Measurements from ENCODE around the gene LMAN2. TPM values are rescaled to one million over a fixed set of nuclear protein-coding genes. Genes with fewer than 3 reads are reported as not detected.

The LMAN2 gene
- total RNA-seq, 2 experiments from 2014 or later = 110 to 117 TPM

- CTCF ChIA-PET = interaction anchor here (1.4 kb wide), 1 partner anchor 119 kb away, joined by 3 read pairs; no protein-coding TSS in a partner anchor
- POLR2A ChIA-PET = no interaction called here
Observed at GRCh38 chr5:177338251-177339106, 13.0 kb downstream of the LMAN2 start.

GRCh38 chr5:177336603-177337494, 14.6 kb downstream of the LMAN2 start:
- POLR2A ChIA-PET = no interaction called here

GRCh38 chr5:177336112-177336511, 15.4 kb downstream of the LMAN2 start:
- ChIA-PET POLR2A (no interaction called here), CTCF (interaction anchor here (0.7 to 2.0 kb wide), 3 partner anchors 18 to 66 kb away, joined by 4 to 6 read pairs (median 4); no protein-coding TSS in a partner anchor)

More at GRCh38 chr5:177336603-177337494, 14.6 kb downstream of the LMAN2 start:
- CTCF ChIA-PET = interaction anchor here (0.7 to 2.0 kb wide), 3 partner anchors 19 to 66 kb away, joined by 4 to 6 read pairs (median 4); no protein-coding TSS in a partner anchor

GRCh38 chr5:177335701-177336065, 15.8 kb downstream of the LMAN2 start:
- ChIA-PET POLR2A (no interaction called here), CTCF (interaction anchor here (0.7 to 2.0 kb wide), 3 partner anchors 18 to 67 kb away, joined by 4 to 6 read pairs (median 4); no protein-coding TSS in a partner anchor)

GRCh38 chr5:177334781-177335700, 16.4 kb downstream of the LMAN2 start:
- CTCF ChIA-PET = interaction anchor here (1.7 to 2.0 kb wide), 2 partner anchors 17 to 35 kb away, joined by 4 to 6 read pairs; no protein-coding TSS in a partner anchor
- POLR2A ChIA-PET = no interaction called here

GRCh38 chr5:177334155-177334551, 17.3 kb downstream of the LMAN2 start:
- CTCF ChIA-PET = interaction anchor here (2.2 kb wide), 1 partner anchor 16 kb away, joined by 5 read pairs; no protein-coding TSS in a partner anchor
- POLR2A ChIA-PET = no interaction called here

GRCh38 chr5:177333420-177334154, 17.9 kb downstream of the LMAN2 start:
- POLR2A ChIA-PET = no interaction called here
- CTCF ChIA-PET = interaction anchor here (2.2 kb wide), 1 partner anchor 15 kb away, joined by 5 read pairs; no protein-coding TSS in a partner anchor

GRCh38 chr5:177332896-177333260, 18.6 kb downstream of the LMAN2 start:
- CTCF ChIA-PET = interaction anchor here (2.2 kb wide), 1 partner anchor 14 kb away, joined by 5 read pairs; no protein-coding TSS in a partner anchor
- POLR2A ChIA-PET = no interaction called here

GRCh38 chr5:177332031-177332895, 19.2 kb downstream of the LMAN2 start:
- ChIA-PET POLR2A (no interaction called here), CTCF (interaction anchor here (2.2 kb wide), 1 partner anchor 14 kb away, joined by 5 read pairs; no protein-coding TSS in a partner anchor)

- ChIA-PET POLR2A (no interaction called here), CTCF (no interaction called here)
Observed at GRCh38 chr5:177330991-177331842, 20.3 kb downstream of the LMAN2 start.

GRCh38 chr5:177329883-177330282, 21.6 kb downstream of the LMAN2 start:
- ChIA-PET CTCF (no interaction called here), POLR2A (no interaction called here)

GRCh38 chr5:177328545-177329231, 22.8 kb downstream of the LMAN2 start:
- ChIA-PET POLR2A (no interaction called here), CTCF (interaction anchor here (0.8 to 1.7 kb wide), 5 partner anchors 10 to 126 kb away, joined by 3 to 7 read pairs (median 5); no protein-coding TSS in a partner anchor)

GRCh38 chr5:177327539-177328522, 23.6 kb downstream of the LMAN2 start:
- ChIA-PET CTCF (interaction anchor here (0.8 to 1.7 kb wide), 10 partner anchors 9 to 128 kb away, joined by 3 to 7 read pairs (median 4); no protein-coding TSS in a partner anchor), POLR2A (interaction anchor here (0.5 kb wide), 1 partner anchor 1072 kb away, joined by 3 read pairs; no protein-coding TSS in a partner anchor)

GRCh38 chr5:177325868-177326381, 25.5 kb downstream of the LMAN2 start:
- ChIA-PET POLR2A (no interaction called here), CTCF (interaction anchor here (0.7 to 1.1 kb wide), 3 partner anchors 16 to 119 kb away, joined by 3 read pairs; no protein-coding TSS in a partner anchor)
